Prostate gland (tissue), 2 donors: ENCODE measurements around the gene LIN7B. TPM values are rescaled to one million over a fixed set of nuclear protein-coding genes. Genes with fewer than 3 reads are reported as not detected.
A peak's percentile ranks its signal among the peaks of the same experiment; 100 is the strongest.

Source experiments
- DNase-seq: peaks from one replicate; pipeline ENCODE4 v3.0.0-alpha.2; 2019; ENCODE audit warnings: low spot score
- H3K27ac ChIP-seq, 2 donors: fragments of 200-600 bp; sonication (generic); 2 replicates each; pipeline ENCODE4 v1.5.1; 2017 to 2019
- H3K27me3 ChIP-seq: fragments of 200-600 bp; sonication (generic); replicated peaks from 2 replicates; pipeline ENCODE4 v1.5.1; 2019; ENCODE audit not compliant: insufficient read depth
- H3K36me3 ChIP-seq, 2 donors: fragments of 200-600 bp; sonication (generic); 1 replicate in 1 of 2; 2 replicates in 1 of 2; pipeline versions ENCODE4 v1.5.1 to v1.8.1; 2017 to 2019
- H3K4me1 ChIP-seq: fragments of 200-600 bp; sonication (generic); replicated peaks from 2 replicates; pipeline ENCODE4 v1.5.1; 2019
- H3K4me3 ChIP-seq, 2 donors: fragments of 200-600 bp; sonication (generic); 2 replicates each; pipeline ENCODE4 v1.5.1; 2017 to 2019
- H3K9me3 ChIP-seq: fragments of 200-600 bp; sonication (generic); 2 replicates; pipeline ENCODE4 v1.5.1; 2017
- POLR2A ChIP-seq: fragments of 450-650 bp; IDR thresholded peaks from one replicate; pipeline ENCODE4 v1.6.1; 2016; ENCODE audit warnings: antibody characterized with exemption, mild to moderate bottlenecking
- POLR2AphosphoS5 ChIP-seq: sonication (generic); formaldehyde crosslinking; IDR thresholded peaks from one replicate; pipeline ENCODE4 v1.6.1; 2017; ENCODE audit warnings: antibody characterized with exemption
- WGBS: methylation state at CpG from one replicate; pipeline ENCODE4 v1.1.5; 2018; 5-methylcytosine and 5-hydroxymethylcytosine counted together
- intact Hi-C: fragments of 100-400 bp; cut with DNase I; formaldehyde crosslinking; loops from one replicate; pipeline ENCODE4 v1.14.2; 2022
- total RNA-seq, 2 donors: library from RNA; depleted of rRNA; stranded (reverse); fragments of >200 nt; gene quantifications; one replicate each; pipeline ENCODE4 v1.1.0, GENCODE V29; 2016
- TF ChIP-seq, protein P1 (sequence below), 4 experiments: fragments of 200-600 bp in 2 of 4; fragments of 450-650 bp in 2 of 4; sonication (generic) in 2 of 4; IDR thresholded peaks; 1 replicate in 3 of 4; 2 replicates in 1 of 4; pipeline ENCODE4 v1.5.1; 2016 to 2019; ENCODE audit warnings: antibody characterized with exemption in 4 of 4, mild to moderate bottlenecking in 2 of 4, moderate library complexity in 2 of 4

Gene LIN7B
- total RNA-seq, 2 donors from 2014 or later: 31.2 to 64.3 TPM

DNA sequence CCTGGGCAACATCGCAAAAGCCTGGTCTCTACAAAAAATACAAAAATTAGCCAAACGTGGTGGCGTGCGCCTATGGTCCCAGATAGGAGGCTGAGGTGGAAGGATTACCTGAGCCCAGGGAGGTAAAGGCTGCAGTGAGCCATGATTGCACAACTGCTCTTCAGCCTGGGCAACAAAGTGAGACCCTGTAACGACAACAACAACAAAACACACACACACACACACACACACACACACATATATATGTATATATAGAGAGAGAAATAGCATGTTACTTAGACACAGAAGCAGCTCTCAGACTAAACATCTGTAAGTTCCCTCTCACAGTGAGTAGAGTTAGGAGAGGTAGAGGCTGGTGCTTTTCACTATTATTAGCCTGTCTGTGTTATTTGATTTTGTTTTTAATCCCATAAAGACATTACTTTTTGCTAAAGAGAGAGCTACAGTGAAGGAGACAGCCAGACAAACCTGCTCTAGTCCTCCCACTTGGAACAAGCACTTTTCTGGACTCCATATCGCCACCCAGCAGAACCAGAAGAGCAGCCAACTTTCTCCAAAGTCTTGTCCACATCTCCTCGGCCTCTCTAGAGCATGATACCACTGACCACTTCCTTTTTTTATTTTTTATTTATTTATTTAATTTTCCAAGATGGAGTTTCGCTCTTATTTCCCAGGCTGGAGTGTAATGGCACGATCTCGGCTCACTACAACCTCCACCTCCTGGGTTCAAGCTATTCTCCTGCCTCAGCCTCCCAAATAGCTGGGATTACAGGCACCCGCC, 2.8 kb upstream of the LIN7B start:
- no peaks in the 10 kb centered on the region for H3K9me3 ChIP-seq
- no peaks in the 10 kb centered on the region for H3K4me1 ChIP-seq
- H3K4me3 ChIP-seq: no peak overlapping the region
- no peak for DNase-seq
- H3K27ac ChIP-seq: no peak overlapping the region
- peaks cover 12 to 15% of the 10 kb centered on the region in 2 donors for H3K36me3 ChIP-seq
- WGBS: 74% methylated on average over 11 of the region's 11 CpGs
- intact Hi-C loops: no loop called here
- H3K27me3 ChIP-seq: no peaks in the 10 kb centered on the region
- TF ChIP-seq, protein P1, sequence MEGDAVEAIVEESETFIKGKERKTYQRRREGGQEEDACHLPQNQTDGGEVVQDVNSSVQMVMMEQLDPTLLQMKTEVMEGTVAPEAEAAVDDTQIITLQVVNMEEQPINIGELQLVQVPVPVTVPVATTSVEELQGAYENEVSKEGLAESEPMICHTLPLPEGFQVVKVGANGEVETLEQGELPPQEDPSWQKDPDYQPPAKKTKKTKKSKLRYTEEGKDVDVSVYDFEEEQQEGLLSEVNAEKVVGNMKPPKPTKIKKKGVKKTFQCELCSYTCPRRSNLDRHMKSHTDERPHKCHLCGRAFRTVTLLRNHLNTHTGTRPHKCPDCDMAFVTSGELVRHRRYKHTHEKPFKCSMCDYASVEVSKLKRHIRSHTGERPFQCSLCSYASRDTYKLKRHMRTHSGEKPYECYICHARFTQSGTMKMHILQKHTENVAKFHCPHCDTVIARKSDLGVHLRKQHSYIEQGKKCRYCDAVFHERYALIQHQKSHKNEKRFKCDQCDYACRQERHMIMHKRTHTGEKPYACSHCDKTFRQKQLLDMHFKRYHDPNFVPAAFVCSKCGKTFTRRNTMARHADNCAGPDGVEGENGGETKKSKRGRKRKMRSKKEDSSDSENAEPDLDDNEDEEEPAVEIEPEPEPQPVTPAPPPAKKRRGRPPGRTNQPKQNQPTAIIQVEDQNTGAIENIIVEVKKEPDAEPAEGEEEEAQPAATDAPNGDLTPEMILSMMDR (IDR thresholded peaks at IDR 0.05): no peak
- TF ChIP-seq POLR2AphosphoS5: peak; percentile 36

DNA sequence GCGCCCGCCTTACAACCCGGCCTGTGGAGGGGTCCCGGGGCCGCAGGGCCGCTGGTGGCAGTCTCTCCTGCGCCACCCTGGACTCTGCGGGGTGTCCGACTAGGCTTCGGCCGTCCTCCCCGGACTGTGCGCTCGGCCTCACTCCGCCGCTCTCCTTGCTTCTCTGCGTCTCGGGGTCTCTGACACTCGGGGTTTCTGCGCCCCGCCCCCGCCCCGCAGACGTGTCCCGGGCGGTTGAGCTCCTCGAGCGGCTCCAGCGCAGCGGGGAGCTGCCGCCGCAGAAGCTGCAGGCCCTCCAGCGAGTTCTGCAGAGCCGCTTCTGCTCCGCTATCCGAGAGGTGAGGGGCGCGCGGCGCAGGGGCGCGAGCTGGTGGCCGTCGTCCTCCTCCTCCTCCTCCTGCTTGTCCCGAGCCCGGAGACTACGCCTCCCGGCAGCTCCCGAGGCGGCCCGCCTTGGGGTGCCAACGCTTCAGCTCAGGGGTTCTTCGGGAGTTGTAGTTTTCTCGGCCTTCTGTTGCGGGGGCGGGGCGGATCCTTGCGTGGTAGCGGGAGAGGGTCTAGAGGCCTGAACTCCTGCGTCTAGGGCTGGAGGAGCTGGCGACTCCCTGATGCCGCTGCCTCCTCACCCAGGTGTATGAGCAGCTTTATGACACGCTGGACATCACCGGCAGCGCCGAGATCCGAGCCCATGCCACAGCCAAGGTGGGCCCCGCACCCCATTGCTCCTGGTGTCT, 627 bp downstream of the LIN7B start:
- no peaks in the 10 kb centered on the region for H3K27me3 ChIP-seq
- no peaks in the 10 kb centered on the region for H3K36me3 ChIP-seq
- 9% methylated on average over 53 of the region's 68 CpGs for WGBS
- intact Hi-C loops: loop anchor here (5.0 kb wide), 1 partner anchor 38 kb away; no protein-coding TSS in a partner anchor
- peak overlapping the region; percentile 82 to 89 for H3K27ac ChIP-seq
- peaks cover 9% of the 10 kb centered on the region for H3K4me1 ChIP-seq
- peak; percentile 57 for TF ChIP-seq POLR2A
- TF ChIP-seq, protein P1 (IDR thresholded peaks at IDR 0.05): no peak
- TF ChIP-seq POLR2AphosphoS5: peak; percentile 73
- peak overlapping the region; percentile 75 to 92 for H3K4me3 ChIP-seq
- DNase-seq: peak; percentile 71
- H3K9me3 ChIP-seq: no peaks in the 10 kb centered on the region

DNA sequence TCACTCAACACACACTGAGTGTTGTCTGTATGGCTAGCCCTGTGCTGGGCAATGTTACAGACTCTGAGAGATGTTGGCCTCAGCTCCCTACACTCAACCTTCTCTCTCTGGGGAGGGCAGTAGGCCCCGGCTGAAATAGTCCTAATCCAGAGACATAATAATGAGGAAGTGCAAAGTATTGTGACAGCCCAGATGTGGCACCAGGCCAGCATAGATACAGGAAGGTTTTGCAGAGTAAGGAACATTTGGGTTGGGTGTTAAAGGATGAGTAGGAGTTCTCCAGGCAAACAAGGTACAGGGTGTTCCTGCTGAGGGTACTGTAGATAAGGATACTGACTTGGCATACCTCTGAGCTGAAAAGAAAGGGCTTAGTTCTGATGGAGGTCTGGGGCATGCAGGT, 2.4 kb downstream of the LIN7B start:
- no peak overlapping the region for H3K4me3 ChIP-seq
- intact Hi-C loops: loop anchor here (5.0 kb wide), 1 partner anchor 36 kb away; no protein-coding TSS in a partner anchor
- H3K27ac ChIP-seq: no peak overlapping the region
- no peaks in the 10 kb centered on the region for H3K36me3 ChIP-seq
- peaks cover 14% of the 10 kb centered on the region for H3K4me1 ChIP-seq
- DNase-seq: no peak
- WGBS: 67% methylated on average over 1 of the region's 1 CpG
- H3K9me3 ChIP-seq: no peaks in the 10 kb centered on the region
- TF ChIP-seq POLR2A (no peak), POLR2AphosphoS5 (no peak)
- TF ChIP-seq, protein P1 (IDR thresholded peaks at IDR 0.05): no peak
- H3K27me3 ChIP-seq: no peaks in the 10 kb centered on the region

DNA sequence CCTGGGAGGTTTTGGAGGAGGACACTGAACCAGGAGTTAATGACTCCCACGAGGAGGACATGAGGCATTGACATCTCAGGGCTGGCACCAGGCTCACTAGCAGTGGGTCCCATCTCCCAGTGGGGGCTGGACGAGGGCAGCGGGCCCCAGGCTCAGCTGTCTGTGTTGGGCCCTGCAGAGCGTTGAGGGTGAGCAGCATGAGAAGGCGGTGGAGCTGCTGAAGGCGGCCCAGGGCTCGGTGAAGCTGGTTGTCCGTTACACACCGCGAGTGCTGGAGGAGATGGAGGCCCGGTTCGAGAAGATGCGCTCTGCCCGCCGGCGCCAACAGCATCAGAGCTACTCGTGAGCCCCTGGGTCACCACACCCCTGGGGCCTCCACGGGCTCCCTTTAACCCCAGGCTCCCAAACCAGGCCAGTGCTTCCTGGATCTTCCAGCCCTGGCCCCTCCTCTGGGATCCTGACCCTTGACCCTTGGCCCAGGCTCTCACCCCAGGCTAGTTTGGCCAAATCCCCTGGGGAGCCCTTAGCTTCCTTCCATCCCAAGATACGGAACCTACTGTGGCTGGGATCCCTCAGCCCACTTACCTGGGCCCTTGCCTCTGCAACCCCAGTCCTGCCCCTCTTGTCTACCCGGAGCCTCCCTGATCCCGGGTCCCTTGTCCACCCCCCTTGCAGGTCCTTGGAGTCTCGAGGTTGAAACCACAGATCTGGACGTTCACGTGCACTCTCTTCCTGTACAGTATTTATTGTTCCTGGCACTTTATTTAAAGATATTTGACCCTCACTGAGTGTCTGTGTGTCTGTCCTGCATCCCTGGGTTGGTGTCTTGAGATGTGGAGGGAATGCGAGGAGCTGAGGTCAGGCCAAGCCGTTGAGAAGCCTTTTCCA, 3.8 kb downstream of the LIN7B start:
- peak overlapping the region; percentile 55 to 58 for H3K4me3 ChIP-seq
- H3K27me3 ChIP-seq: no peaks in the 10 kb centered on the region
- intact Hi-C loops: loop anchor here (5.0 kb wide), 1 partner anchor 34 kb away; no protein-coding TSS in a partner anchor
- H3K27ac ChIP-seq: peak overlapping the region; percentile 95 to 97
- no peak for DNase-seq
- WGBS: 67% methylated on average over 26 of the region's 26 CpGs
- TF ChIP-seq, protein P1 (IDR thresholded peaks at IDR 0.05): no peak
- TF ChIP-seq POLR2AphosphoS5 (no peak), POLR2A (no peak)
- no peaks in the 10 kb centered on the region for H3K9me3 ChIP-seq
- no peaks in the 10 kb centered on the region for H3K36me3 ChIP-seq
- peaks cover 14% of the 10 kb centered on the region for H3K4me1 ChIP-seq
